ENCODE results near the gene CACNA1B.

Gene CACNA1B

DNA sequence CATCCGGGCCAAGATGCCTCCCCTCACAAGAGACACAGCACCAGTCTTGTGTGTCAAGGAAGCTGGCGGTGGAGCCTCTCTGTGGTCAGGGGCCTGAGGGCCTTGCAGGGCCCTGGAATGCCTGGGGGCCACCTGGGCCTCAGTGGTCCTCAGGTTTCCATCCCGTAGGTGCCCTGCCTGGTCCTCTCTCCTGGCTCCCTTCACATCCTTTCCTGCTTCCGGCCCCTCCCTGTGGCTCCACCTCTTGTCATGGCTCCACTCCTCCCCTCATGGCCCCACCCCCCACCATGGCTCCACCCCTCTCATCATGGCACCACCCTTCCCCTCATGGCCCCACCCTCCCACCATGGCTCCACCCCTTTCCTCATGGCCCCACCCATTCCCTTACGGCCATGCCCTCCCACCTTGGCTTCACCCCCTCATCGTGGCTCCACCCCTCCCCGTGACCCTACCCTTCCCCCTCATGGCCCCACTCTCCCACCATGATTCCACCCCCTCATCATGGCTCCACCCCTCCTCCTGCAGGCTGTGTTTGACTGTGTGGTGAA is 175.8 kb downstream of the CACNA1B start:
- DNase-seq (ENCODE audit: low spot score), result no peak

DNA sequence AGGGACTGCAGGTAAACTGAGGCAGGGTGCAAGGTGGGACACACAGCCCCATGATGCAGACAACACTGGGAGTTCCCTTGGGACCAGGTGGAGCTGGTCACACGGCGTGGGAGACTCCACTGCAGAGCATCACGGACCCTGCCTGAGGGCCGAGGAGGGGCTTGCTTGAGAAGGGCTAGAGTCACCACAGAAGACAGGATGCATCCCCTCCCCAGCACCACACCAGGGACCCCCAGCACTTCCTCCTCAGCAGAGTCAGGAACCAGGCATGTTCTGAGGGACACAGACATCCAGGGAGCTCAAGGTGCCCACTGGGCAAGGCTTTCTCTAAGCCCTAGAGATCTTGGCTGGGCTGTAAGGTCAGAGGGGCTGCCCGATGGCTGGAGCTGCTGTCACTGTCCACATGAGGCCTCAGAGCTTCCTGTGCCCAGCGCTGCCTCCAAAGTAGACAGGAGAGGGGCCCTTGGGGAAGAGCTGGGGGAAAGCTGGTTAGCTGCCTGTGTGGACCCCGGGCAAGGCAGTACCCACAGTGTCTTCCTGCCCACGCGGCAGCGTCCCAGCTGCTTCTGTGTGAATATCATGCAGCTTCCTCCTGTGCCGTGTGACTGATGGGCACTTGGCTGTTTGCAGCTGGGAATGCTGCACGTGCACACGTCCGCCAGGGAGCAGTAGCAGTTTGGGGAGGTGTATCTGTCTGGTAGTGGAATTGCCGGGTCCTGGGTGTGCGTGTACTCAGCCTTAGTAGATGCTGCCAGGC is 176.6 kb downstream of the CACNA1B start:
- DNase-seq (ENCODE audit: low spot score), result no peak

DNA sequence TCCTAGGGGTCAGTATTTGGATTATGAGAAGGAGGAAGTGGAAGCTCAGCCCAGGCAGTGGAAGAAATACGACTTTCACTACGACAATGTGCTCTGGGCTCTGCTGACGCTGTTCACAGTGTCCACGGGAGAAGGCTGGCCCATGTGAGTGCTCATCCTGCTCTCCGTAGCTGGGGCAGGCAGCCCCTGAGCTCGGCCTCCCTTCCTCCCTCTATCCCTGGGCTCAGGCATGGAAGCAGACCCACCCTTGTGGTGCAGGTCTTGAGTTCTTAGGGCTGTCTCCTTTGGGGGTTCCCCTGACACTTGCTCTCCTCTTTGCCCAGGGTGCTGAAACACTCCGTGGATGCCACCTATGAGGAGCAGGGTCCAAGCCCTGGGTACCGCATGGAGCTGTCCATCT is 180.1 kb downstream of the CACNA1B start:
- DNase-seq (ENCODE audit: low spot score), result no peak

DNA sequence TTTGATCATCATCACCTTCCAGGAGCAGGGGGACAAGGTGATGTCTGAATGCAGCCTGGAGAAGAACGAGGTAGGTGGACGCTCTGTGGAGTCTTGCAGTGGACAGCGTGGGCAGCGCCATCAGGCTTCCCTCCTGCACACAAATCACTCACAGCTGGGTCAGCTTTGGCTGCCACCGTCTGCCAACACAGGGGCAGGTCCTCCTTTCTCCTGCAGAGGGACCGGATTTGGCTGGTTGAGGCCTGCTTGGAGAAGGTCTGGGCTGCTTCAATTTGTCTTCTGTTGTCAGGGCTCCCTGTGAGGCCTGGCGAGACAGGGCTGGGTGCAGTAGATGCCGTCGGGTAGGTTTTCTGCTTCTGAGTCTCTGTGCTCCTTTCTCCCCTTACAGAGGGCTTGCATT is 180.6 kb downstream of the CACNA1B start:
- no peak for DNase-seq (ENCODE audit: low spot score)

DNA sequence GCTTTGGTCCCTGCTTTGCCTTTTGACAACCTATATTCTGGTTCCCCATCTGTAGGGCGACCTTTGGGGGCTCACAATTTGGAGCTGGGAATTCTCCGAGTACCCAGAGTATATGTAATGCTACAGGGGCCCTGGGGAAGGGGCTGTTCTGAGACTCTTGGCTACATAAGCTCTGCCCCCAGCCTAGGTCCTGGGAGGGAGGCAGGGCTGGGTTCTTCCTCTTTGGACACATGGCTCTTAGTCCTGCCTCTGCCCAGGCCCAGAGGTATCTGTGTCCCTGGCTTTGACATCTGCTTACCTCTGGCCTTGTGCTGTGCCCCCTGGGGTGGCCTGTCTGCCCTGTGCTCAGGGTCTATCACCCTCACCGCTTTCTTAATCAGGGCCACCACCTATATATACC is 181.6 kb downstream of the CACNA1B start:
- no peak for DNase-seq (ENCODE audit: low spot score)

DNA sequence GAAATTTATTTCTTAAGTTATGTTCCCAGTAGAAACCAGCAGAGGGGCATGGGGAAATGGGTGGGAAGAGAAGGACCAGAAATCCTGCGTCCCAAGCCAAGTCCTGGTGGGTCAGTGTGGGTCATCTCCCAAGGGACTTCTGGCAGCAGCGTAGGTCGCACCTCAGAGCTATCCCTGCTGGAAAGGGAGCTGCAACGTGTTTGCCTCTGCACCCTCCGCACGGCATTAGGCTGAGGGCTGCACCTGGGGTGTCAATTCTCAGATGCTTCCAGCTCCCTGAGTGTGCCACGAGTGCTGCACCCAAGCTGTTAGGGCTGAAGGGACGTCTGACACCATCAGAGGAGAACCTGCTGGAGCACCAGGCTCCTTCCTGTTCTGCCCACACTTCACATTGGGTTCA is 182.8 kb downstream of the CACNA1B start:
- DNase-seq (ENCODE audit: low spot score), result no peak

DNA sequence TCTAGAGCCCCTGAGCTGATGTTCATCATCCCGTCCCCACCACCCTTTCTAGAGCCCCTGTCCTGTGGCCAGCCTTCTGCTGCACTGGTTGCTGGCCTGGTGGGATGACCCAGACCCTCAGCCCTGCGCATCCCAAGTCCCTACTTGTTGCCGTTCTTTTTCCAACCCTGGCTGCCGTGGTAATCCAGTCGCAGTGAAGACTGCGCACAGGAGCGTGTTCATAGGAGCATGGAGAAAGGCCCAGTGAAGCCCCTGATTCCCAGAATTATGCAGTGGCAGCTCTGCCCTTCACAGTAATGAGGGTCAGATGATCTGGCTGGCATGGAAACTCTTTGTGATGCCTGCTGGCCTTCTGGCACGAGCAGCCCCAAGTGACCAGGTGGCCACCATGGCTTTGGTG is 183.3 kb downstream of the CACNA1B start:
- DNase-seq (ENCODE audit: low spot score), result no peak

DNA sequence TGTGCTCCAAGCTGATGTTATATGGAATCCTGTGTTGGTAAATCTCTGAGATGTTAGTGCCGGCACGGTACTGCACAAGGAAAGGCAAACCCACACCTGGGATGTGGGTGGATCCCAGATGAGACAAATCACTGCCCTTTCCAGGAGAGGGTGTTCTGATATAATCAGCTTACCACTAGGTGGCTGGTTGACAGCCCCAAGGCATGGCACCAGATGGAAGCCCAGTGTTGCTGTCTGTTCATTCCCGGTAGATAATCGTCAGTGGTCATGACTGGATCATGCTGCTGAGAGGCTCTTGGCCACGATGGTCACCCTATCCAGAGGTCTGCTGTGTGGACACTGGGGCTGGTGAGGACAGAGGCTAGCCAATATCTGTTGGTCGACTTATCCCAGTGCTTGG is 184.0 kb downstream of the CACNA1B start:
- no peak for DNase-seq (ENCODE audit: low spot score)

DNA sequence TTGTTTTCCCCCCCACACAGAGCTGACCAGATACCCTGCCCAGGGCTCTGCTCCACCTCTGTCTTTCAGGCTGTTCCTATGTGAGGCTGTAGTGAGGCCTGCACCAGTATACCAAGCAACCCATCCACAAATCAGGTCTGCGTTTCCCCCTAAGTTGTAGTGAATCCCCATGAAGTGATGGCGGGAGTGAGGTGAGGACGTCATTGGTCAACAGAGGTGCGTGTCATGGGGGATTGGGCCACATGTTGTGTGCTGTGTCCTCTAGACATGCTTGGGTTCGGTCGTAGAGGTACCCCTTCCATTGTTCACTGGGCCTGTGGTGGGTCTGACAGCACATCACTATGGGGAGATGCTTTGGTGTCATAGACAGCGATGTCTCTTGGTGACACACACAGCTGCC is 184.6 kb downstream of the CACNA1B start:
- no peak for DNase-seq (ENCODE audit: low spot score)

DNA sequence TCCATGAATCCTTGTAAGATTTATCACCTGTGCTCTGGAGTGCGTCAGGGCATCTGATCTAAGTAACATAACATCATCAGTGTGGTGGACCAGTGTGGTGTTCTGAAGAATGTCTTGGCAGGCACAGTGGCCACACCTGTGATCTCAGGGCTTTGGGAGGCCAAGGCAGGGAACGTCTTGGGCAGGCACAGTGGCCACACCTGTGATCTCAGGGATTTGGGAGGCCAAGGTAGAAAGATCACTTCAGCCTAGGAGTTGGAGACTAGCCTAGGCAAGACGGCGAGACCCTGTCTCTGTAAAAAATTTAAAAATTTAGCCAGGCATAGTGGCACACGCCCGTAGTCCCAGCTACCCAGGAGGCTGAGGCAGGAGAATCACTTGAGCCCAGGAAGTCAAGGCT is 185.5 kb downstream of the CACNA1B start:
- no peak for DNase-seq (ENCODE audit: low spot score)

DNA sequence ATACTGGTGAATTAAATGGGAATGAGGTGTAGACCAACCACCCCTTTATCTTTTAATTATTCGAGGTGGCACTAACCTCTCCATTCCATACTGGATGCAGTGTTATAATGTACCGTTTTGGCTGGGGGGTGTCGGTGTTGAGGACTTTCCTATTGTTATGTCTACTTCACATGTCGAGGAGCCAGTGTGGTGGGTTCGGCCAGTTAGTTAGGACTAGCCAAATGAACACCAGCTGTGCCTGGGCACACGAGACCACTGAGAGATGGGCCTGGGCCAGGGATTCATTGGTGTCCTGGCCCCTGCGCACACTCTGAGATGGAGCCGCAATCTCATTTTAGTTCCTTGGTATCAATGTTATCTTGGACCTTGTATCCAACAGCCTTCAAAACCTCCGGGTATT is 186.2 kb downstream of the CACNA1B start:
- DNase-seq (ENCODE audit: low spot score), result no peak

DNA sequence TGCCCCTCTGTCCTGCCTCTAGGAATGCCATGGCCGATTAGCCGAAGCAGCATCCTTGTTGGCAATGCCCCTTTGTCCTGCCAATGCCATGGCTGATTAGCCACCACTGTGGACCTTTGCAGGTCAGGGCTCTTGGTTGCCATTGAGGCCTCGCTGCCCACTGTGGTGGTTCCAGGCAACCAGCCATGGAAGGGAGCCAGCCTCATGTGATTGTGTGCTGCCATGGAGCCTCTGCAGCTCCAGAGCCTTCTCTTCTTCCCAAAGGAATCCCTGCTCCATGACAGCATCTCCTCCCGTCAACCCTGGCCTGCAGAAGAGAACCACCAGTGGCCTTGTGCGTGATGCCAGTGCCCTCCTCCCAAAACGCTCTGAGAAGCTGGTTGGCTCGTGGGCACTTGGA is 187.0 kb downstream of the CACNA1B start:
- DNase-seq (ENCODE audit: low spot score), result no peak

DNA sequence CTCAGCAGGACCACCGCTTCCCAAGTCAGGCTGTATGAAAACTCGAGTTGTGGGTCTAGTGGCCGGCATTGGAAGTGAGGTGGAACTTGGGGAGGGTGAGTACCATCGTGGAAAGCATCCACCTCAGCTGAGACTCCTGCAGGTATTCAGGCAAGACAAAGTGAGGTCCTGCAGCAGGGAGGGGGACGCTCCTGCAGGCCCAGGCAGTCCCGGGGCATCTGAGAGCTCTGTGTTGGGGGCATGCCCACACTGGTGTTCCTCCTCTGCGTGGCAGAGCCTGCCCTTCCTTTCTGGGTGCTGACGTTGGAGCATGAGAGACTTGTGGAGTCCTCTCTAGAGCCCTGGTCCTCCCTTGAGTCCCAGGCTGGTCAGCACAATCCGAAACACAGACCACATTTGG is 187.7 kb downstream of the CACNA1B start:
- no peak for DNase-seq (ENCODE audit: low spot score)

DNA sequence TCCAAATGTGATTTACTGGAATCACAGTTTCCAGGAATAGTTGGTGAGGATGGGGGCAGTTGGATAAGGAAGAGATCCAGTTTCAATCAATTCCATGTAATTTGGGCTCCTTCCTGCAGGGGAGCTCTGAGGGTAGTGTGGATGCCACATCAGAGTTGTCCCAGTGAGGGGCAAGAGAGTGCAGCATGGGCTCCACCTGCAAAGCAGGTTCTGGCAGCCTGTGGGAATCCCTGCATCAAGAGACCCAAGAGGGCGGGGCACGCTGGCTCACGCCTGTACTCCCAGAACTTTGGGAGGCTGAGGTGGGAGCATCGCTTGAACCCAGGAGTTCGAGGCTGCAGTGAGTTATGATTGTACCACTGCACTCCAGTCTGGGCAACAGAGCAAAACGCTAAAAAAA is 188.5 kb downstream of the CACNA1B start:
- DNase-seq (ENCODE audit: low spot score), result no peak

DNA sequence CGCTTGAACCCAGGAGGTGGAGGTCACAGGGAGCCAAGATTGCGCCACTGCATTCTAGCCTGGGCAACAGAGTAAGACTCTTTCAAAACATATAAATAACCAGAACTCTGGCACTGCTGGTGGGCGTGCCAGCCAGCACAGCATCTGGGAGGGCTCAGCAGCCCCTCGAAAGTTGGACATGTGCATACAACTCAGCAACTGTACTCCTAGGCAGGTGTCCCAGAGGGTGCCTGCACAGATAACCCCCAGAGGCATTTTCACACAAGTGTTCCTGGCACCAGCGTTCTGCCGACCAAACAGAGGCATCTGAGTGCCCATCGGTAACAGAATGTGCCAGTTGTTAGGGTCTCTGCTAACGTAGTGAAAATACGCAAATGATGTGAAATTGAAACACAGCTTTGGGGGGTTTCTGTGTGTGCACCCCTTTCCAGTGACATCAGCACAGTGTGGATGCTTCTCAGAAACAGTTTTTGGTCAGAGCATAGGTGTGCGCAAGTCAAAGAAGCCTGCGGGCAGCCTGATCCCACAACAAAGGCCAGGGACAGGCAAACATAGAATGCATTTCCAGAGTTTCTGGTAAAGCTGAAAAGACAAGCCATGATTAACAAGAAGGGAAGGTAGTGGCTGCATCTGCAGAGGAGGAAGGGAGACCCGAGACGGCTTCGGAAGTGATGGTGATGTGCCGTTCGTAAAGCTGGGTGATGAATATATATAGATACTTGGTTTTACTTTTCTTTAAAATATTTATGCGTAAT is 190.2 kb downstream of the CACNA1B start:
- DNase-seq (ENCODE audit: low spot score), result no peak

DNA sequence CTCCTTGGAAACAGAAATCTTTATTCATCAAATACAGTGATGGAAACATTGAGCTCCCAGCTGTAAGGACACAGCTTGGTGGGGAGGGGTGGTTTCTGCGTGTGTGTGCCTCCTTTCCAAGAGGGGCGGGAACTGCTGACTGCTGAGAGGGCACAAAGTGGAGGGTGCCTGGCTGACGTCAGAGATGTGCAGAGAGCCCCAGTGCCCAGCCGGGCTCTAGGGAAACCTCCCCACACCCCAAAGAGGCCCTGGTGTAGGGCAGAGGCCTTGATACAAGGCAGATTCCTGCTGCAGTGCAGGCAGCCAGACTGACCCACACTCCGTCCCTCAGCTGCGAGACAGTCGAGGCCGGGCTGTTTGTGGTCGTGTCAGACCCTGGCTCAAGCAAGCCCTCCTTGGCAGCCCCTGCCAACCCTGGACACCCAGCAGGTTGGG is 191.0 kb downstream of the CACNA1B start:
- no peak for DNase-seq (ENCODE audit: low spot score)

DNA sequence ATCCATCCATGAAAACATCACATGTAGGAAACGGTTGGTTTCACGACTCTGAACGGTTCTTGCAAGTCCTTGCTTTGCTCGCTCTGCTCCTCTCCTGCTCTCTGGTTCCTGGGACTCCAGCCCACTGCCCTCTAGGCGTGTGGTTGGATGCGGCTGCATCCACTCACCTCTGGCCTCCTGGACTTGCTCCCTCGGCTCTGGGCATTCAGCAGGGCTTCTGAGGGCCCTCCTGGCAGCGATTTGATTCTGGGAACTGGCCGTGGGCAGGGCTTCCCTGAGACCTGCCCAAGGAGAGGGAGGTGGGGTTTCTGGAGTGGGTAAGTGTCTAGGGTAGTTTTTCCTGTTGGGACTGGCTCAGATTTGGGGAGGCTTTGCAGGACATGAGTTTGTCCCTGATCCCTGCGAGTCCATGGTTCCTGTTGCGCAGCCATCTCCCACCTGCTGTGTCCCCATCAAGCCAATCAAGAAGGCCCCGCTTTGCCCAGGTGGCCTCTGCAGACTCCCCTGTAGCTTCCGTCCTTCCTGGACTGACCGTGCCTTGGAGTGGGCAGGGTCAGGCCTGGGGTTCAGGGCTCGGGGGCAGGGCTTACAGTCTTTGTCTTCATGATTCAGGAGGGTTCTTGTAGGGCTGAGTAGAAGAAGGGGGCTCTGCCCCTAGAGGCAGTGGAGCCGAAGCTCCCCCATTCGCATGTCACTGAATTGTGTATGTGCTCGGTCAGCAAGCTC is 192.3 kb downstream of the CACNA1B start:
- no peak for DNase-seq (ENCODE audit: low spot score)

DNA sequence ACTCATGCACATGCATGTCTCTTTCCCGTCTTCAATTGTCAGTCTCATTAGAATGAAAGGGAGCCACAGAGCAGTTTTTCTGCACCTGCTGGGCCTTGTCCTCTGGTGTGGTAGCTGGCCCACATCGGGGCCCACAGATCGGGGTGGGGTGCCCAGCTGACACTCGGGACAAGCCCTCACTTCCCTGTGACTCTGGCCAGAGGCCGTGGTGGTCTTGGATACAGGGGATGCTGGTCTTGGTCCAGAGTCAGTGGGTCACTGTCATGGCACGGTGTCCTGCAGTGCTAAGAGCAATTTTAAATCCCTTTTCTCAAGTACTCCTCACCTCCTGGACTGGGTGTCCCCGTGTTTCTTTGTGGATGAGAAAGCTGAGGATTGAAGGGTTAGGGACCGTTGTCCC is 193.2 kb downstream of the CACNA1B start:
- no peak for DNase-seq (ENCODE audit: low spot score)

DNA sequence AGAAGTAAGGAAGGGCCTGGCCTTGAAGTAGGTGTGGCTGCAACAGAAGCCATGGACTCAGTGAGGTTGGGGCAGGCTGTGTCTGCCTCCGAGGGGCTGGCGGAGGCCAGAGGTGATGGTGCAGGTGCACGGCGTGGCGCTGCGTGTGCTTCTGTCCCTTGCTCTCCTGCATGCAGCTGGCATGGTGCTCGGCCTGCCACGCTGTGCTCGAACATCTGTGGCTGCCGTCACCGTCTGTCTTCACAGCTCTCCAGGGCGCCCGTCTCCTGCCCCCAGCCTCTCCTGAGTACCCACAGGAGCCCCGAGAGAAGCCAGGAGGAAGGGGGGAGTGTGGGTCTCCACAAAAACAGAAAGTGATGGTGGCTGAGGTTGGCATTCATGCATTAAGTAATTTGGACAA is 193.7 kb downstream of the CACNA1B start:
- no peak for DNase-seq (ENCODE audit: low spot score)

DNA sequence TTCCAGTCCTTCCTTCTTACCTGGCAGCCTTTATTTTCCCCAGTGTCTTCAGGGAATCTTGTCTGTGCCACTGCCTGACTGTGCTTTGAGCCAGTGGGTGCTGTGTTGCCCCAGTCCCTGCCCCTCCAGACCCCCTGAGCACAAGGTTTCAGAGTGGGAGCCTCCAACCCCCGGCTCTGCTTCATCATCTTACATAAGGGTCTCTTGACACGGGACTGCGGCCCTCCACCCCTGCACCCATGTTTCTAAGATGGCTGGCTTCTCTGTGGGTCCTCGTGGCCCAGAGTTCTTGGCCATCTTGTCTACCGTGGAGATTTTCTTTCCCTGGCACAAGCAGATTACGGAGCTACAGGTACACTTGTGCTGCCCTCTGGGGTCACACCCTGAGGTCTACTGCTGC is 194.1 kb downstream of the CACNA1B start:
- DNase-seq (ENCODE audit: low spot score), result no peak

DNA sequence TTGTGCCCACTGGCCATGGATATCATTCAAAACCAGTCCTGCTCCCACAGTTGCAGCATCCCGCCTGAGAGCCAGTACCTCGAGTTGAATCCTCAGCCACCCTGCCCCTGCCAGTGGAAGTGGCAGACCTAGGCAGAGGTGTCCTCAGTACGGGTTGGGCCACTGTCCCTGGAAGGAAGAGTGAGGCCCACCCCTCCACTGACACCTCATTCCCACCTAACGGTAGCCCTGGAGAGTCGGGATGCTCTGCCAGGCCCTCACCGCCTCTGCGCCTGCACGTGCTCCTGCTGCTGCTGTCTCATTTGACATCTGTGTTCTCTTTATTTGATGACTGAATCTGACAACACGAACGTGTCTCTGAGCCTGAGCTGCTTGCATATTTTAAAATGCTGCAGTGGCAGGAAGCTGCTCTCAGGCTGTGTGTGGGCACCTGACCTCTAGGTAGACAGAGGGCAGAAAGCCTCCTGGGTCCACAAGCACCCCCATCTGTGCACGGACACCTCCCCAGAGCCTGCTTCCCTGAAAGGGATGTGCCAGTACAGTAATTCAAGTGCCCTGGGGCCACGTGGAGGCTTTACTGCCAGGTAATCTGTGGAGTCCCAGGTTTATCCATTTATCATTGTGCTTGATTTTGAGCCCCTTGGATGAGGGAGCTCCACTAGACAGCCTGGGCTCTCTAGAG is 194.7 kb downstream of the CACNA1B start:
- DNase-seq (ENCODE audit: low spot score), result no peak

DNA sequence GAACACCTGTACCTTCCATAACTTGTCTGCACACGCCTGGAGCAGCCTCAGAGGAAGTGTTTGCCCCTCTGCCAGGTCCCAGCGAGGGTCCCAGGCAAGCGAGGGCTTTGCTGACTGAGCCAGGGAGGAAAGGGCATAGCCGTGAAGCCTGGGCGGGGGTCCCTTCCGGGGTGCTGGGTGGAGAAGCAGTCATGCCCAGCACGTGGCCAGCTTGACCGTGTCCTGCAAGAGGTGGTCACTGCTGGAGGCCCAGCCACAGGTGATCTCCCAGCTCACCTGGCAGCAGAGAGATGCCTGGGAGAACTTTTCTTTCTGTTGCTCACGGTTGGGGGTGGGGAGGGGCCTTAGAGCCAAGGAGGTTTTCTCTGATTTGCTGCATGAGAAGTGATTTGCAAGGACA is 195.3 kb downstream of the CACNA1B start:
- DNase-seq (ENCODE audit: low spot score), result no peak

All from COLO829 (cell line).